Left ventricle myocardium inferior (tissue), 1 donor: ENCODE measurements around the gene PALM. TPM values are rescaled to one million over a fixed set of nuclear protein-coding genes. Genes with fewer than 3 reads are reported as not detected.
A peak's percentile ranks its signal among the peaks of the same experiment; 100 is the strongest.
"Not testable (repeated sequence)": the region's sequence is repeated elsewhere in the genome, so short reads cannot be mapped to it uniquely, and the experiment has no call there.

Experiments used
- DNase-seq: peaks from one replicate; pipeline ENCODE4 v3.0.0-alpha.2; 2020
- H3K27ac ChIP-seq: fragments of 200-600 bp; replicated peaks from 2 replicates; pipeline ENCODE4 v1.8.0; 2021
- H3K27me3 ChIP-seq: fragments of 200-600 bp; 2 replicates; pipeline ENCODE4 v1.8.0; 2021; ENCODE audit warnings: low read depth
- H3K36me3 ChIP-seq: fragments of 200-600 bp; 2 replicates; pipeline ENCODE4 v1.8.0; 2021
- H3K4me1 ChIP-seq: fragments of 200-600 bp; 2 replicates; pipeline ENCODE4 v1.8.0; 2021
- H3K4me3 ChIP-seq: fragments of 200-600 bp; 2 replicates; pipeline ENCODE4 v1.8.0; 2021; ENCODE audit warnings: mild to moderate bottlenecking, moderate library complexity
- H3K9me3 ChIP-seq: fragments of 200-600 bp; replicated peaks from 2 replicates; pipeline ENCODE4 v1.8.0; 2021
- intact Hi-C: fragments of 100-400 bp; cut with micrococcal nuclease; formaldehyde crosslinking; loops from one replicate; pipeline ENCODE4 v1.11.0; 2022
- total RNA-seq: library from RNA; stranded (reverse); fragmentation: NEBNext Ultra II Directional; extraction: Animal tissue kit (Norgen Biotek cat#: 25700); gene quantifications from one replicate; pipeline ENCODE4 v1.2.1, GENCODE V29; 2021
- TF ChIP-seq, protein P1 (sequence below): fragments of 200-600 bp; IDR thresholded peaks from 2 replicates; pipeline ENCODE4 v1.8.0; 2021; ENCODE audit warnings: antibody characterized with exemption, mild to moderate bottlenecking, borderline replicate concordance
- donor health status: DM: no; HTN: yes; CAD: no; lungs with severe emphysema.

Gene PALM
- total RNA-seq, 1 donor from 2014 or later = 26.8 TPM

DNA sequence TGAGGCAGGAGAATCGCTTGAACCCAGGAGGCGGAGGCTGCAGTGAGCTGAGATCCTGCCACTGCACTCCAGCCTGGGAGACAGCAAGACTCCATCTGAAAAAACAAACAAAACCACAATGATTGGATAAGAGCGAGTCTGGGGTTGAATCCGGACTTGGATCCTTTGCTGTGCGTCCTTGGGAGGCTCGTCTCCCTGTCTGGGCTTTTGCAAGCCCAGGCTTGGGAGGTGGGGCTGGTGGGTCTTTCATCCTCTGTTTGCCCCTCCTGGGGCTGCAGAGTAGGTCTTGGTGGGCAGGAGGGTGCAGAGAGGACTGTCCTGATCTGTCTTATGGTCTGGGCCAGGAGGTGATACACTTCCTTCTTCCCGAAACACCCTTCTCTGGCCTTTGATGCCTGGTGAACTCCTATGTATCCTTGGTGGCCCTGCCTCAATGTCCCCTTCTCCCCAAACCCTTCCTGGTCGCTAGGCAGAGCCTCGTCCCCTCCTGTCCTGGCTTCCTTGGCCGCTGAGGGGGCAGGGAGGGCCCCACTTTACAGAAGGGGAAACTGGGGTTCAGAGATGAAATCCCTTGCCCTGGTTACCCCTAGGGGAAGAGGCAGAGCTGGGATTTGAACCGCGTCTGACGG is 16.8 kb downstream of the PALM start:
- Histone ChIP-seq H3K4me1 (peaks cover 67% of the 10 kb centered on the region), H3K27me3 (peaks cover 14% of the 10 kb centered on the region), H3K4me3 (no peak overlapping the region), H3K27ac (peak overlapping the region; percentile 4), H3K9me3 (no peaks in the 10 kb centered on the region), H3K36me3 (peaks cover 4% of the 10 kb centered on the region)
- intact Hi-C loops = no loop called here
- TF ChIP-seq, protein P1, sequence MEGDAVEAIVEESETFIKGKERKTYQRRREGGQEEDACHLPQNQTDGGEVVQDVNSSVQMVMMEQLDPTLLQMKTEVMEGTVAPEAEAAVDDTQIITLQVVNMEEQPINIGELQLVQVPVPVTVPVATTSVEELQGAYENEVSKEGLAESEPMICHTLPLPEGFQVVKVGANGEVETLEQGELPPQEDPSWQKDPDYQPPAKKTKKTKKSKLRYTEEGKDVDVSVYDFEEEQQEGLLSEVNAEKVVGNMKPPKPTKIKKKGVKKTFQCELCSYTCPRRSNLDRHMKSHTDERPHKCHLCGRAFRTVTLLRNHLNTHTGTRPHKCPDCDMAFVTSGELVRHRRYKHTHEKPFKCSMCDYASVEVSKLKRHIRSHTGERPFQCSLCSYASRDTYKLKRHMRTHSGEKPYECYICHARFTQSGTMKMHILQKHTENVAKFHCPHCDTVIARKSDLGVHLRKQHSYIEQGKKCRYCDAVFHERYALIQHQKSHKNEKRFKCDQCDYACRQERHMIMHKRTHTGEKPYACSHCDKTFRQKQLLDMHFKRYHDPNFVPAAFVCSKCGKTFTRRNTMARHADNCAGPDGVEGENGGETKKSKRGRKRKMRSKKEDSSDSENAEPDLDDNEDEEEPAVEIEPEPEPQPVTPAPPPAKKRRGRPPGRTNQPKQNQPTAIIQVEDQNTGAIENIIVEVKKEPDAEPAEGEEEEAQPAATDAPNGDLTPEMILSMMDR = no peak
- DNase-seq = no peak

DNA sequence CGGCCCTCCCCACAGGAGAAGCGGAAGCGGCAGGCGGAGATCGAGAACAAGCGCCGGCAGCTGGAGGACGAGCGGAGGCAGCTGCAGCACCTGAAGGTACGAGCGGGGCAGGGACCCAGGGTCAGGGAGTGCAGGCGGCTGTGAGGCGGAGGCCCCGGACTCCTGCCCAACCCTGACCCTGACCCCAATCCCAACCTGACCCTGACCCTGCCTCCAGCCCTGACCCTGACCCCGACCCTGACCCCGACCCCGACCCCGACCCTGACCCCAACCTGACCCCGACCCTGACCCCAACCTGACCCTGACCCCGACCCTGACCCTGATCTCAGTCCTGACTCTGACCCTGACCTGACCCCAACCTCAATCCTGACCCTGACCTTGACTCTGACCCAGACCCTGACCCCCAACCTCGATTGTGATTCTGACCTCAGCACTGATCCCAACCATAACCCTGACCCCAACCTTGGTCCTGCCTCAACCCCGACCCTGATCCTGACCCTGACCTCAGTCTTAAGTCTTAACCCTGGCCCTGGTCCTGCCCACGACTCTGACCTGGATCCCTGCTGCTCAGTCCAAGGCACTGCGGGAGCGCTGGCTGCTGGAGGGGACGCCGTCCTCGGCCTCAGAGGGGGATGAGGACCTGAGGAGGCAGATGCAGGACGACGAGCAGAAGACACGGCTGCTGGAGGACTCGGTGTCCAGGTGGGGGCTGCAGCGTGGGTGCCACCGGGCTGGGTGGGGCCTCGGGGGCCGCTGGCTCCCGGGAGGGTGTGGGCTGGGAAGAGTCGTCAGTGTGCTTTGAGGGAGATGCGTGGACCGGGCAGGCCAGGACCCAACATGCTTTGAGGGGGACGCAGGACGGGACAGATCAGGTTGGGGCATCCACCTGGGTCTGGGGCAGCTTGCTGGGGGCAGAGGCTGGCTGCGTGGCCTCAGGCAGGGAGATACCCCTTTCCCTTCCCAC is 18.5 kb downstream of the PALM start:
- DNase-seq = no peak
- peaks cover 4% of the 10 kb centered on the region for H3K27me3 ChIP-seq
- peaks cover 52% of the 10 kb centered on the region for H3K4me1 ChIP-seq
- peak overlapping the region; percentile 3 for H3K4me3 ChIP-seq
- H3K9me3 ChIP-seq = no peaks in the 10 kb centered on the region
- peaks cover 14% of the 10 kb centered on the region for H3K36me3 ChIP-seq
- peak overlapping the region; percentile 92 for H3K27ac ChIP-seq
- intact Hi-C loops = no loop called here
- TF ChIP-seq, protein P1 = no peak

DNA sequence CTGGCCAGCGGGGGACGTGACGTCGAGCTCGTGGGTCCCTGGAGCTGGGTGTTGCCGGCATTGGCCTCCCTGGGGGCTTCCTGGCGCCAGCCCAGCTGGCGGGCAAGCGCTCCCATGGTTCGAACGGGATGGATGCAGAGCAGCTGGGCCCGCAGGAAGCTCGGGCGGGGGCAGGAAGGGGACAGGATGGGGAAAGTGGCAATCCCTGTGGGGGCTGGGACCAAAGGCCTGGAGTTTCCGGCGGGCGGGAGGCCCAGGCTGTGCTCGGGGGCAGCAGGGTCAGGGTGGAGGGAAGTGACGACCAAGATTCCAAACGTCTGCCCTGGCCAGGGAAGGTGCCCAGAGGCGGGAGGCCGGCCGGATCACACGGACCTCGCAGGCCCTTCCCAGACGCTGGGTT is 19.3 kb downstream of the PALM start:
- Histone ChIP-seq H3K9me3 (no peaks in the 10 kb centered on the region), H3K4me1 (peaks cover 45% of the 10 kb centered on the region), H3K27me3 (no peaks in the 10 kb centered on the region), H3K4me3 (no peak overlapping the region), H3K27ac (peak overlapping the region; percentile 92), H3K36me3 (peaks cover 16% of the 10 kb centered on the region)
- TF ChIP-seq, protein P1 = no peak
- intact Hi-C loops = no loop called here
- peak; percentile 87 for DNase-seq

DNA sequence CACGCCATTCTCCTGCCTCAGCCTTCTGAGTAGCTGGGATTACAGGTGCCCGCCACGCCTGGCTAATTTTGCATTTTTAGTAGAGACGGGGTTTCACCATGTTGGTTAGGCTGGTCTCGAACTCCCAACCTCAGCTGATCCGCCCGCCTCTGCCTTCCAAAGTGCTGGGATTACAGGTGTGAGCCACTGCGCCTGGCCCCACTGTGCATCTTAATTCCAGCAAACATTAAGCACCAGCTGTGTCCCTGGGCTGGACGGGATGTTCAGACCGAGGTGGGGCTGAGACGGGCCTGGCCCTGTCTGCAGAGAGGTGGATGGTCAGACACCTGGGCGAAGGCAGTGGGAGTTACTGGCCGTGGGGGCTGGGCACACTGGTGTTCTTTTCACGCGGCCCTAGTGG is 20.8 kb downstream of the PALM start:
- Histone ChIP-seq H3K4me1 (peaks cover 49% of the 10 kb centered on the region), H3K36me3 (peaks cover 15% of the 10 kb centered on the region), H3K27ac (peak overlapping the region; percentile 31)
- H3K27me3 ChIP-seq, H3K9me3 ChIP-seq, DNase-seq, intact Hi-C loops, H3K4me3 ChIP-seq: not testable (repeated sequence)

DNA sequence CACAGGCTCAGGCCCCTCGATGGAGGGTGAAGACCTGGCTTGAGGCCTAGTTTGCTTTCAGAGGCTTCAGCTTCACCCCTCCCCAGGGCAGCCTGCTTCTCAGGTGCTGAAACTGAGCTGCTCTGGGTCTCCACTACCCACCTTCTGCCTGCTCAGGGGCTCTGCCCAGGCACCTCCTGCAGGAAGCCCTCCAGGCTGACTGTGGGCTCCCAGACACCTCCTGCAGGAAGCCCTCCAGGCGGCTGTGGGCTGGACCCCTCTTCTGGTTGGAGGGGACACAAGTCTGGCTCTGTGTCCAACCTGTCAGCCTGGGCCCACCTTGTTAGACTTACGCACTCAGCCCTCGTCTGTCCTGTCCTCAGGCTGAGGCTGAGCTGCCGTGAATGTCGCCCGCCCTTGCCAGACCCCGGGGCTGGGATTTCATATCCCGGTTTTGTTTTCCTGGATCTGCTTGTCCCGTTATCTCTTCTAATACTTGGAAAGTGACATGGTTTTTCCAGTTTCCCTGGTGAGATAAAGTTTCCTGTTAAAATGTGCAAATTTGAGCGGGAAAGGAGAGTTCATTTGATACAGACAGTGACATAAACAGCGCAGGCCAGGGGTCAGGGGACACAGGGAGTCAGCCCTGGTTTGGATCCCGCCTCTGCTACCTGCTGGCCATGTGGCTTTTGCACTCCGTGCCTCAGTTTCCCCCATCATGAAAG is 21.4 kb downstream of the PALM start:
- peaks cover 51% of the 10 kb centered on the region for H3K4me1 ChIP-seq
- H3K27ac ChIP-seq = peak overlapping the region; percentile 31
- H3K4me3 ChIP-seq = no peak overlapping the region
- no peaks in the 10 kb centered on the region for H3K27me3 ChIP-seq
- intact Hi-C loops = loop anchor here (5.0 kb wide), 1 partner anchor 63 kb away; no protein-coding TSS in a partner anchor
- no peaks in the 10 kb centered on the region for H3K9me3 ChIP-seq
- DNase-seq = no peak
- TF ChIP-seq, protein P1 = no peak
- H3K36me3 ChIP-seq = peaks cover 18% of the 10 kb centered on the region
